Measurements from ENCODE around the gene HOGA1. TPM values are rescaled to one million over a fixed set of nuclear protein-coding genes. Genes with fewer than 3 reads are reported as not detected.
"Not testable (repeated sequence)": the region's sequence is repeated elsewhere in the genome, so short reads cannot be mapped to it uniquely, and the experiment has no call there.

The HOGA1 gene
- total RNA-seq, 1 donor from 2014 or later: 18.7 TPM

GRCh38 chr10:97550336-97551149 lies 33.6 kb upstream of the HOGA1 start:
- ATAC-seq (ENCODE audit: poor library complexity): no peak
- intact Hi-C loops (cut with DNase I): no loop called here
- DNase-seq: no peak

- no peak for DNase-seq
- intact Hi-C loops (cut with DNase I): no loop called here
- ATAC-seq (ENCODE audit: poor library complexity): no peak
These were observed 32.9 kb upstream of the HOGA1 start for GRCh38 chr10:97551271-97551670.

DNA sequence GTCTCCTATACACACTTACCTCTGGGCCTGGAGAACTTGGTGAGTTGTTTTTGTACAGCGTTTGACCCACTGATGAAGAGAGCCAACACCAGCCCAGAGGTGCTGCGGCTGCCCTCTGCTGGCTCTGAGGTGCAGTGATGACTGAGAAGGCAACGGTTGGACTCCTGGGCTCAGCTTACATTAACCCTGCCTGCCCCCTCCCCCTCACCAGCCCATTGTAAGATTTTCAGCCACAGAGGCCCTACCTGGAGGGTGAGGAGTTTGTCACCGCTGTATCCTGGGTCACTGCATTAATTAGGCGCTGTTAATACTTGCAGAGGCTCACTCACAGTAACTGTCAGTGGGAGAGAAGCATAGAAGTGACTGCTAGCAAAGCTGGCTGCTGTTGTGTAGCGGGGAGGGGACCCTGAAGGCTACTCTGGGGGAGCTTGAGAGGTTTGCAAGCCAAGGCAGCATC lies 30.6 kb upstream of the HOGA1 start:
- DNase-seq: peak; percentile 86
- intact Hi-C loops (cut with DNase I): loop anchor here (2.0 kb wide), 1 partner anchor 91 kb away; no protein-coding TSS in a partner anchor

GRCh38 chr10:97554336-97554735 lies 29.9 kb upstream of the HOGA1 start:
- DNase-seq; intact Hi-C loops (cut with DNase I); ATAC-seq (ENCODE audit: poor library complexity): not testable (repeated sequence)

More for the DNA sequence above, 30.6 kb upstream of the HOGA1 start:
- peak; percentile 96 for ATAC-seq (ENCODE audit: poor library complexity)

DNA sequence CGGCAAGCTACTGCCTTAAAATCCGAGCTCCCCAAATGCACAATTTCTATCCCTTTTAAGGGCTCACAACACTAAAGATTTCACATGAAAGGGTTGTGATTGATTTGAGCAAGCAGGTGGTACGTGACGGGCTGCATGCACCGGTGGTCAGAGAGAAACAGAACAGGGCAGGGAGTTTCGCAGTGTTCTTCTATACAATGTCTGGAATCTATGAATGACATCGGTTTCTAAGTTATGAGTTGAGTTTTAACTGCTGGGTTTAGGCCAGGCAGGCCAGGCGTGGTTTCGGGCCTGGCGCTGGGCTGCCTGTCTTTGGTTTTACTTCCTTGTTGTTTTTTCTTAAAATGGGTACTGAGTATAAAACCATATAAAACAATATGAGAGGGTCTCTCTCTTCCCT lies 28.6 kb upstream of the HOGA1 start:
- ATAC-seq (ENCODE audit: poor library complexity); DNase-seq; intact Hi-C loops (cut with DNase I): not testable (repeated sequence)

DNA sequence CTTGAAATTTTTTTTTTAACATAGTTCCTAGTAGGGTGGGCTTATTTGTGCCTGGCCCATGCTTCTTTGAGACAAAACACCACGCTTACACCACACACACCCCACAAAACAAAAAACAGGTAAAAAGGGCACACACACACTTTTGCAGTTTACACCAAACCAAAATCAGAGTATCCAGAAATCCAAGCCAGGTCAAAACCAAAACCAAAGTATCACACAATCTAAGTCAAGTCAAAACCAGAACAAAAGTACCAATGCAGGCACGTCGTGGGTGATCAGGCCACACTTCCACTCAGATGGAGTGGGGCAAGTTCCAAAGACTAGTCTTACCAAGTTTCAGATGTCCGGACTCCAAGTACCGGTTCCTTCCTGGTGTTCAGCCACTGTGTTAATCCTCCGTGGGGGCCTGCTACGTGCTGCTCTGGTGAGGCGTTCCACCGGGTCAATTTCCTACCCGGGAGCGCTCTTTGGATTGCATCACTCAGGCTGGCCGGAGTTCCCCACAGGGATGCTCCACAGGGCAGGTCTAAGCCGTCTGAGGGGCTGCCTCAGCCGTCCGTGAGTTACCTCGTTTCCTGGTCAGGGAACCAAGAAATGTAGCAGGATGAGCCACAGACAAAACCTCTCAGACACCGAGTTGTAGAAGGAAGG lies 23.3 kb upstream of the HOGA1 start:
- DNase-seq: peak; percentile 56
- intact Hi-C loops (cut with DNase I); ATAC-seq (ENCODE audit: poor library complexity): not testable (repeated sequence)

GRCh38 chr10:97561386-97562077 lies 22.7 kb upstream of the HOGA1 start:
- intact Hi-C loops (cut with DNase I); DNase-seq; ATAC-seq (ENCODE audit: poor library complexity): not testable (repeated sequence)

DNA sequence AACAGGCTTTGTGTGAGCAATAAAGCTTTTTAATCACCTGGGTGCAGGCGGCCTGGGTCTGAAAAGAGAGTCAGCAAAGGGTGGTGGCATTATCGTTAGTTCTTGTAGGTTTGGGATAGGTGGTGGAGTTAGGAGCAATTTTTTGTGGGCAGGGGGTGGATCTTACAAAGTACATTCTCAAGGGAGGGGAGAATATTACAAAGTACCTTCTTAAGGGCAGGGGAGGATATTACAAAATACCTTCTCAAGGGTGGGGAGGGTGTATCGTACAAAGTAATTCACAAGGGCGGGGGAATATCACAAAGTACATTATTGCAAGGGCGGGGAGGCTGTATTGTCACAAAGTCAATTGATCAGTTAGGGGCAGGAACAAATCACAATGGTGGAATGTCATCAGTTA lies 21.9 kb upstream of the HOGA1 start:
- DNase-seq; ATAC-seq (ENCODE audit: poor library complexity); intact Hi-C loops (cut with DNase I): not testable (repeated sequence)

DNA sequence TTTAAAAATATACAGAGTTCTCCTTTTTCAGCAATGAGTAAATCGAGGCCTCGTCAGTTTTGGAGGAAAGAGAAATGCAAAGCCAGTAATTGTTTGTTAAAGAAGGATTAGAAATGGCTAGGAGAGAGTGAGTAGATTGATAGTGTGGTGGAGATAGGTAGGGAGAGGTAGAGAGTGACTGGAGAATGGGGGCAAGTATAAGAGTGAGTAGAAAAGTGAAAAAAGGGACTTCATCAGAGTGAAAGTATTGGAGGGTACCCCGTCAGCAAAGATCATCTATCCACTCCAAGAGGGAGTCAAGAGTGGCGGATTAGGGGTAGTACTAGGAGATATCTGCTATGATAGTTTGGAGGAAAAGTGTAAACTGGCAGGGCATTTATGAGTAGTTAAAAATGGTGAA lies 20.9 kb upstream of the HOGA1 start:
- intact Hi-C loops (cut with DNase I): no loop called here
- DNase-seq: no peak
- ATAC-seq (ENCODE audit: poor library complexity): no peak

DNA sequence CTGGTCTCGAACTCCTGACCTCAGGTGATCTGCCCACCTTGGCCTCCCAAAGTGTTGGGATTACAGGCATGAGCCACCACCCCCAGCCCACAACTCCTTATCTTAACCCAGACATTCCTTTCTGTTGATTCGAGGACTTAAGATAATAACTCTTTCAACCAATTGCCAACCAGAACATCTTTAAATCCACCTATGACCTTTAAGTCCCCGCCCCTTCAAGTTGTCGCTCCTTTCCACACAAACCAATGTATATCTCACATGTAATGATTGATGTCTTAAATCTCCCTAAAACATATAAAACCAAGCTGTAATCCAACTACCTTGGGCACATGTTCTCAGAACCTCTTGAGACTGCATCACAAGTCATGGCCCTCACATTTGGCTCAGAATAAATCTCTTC lies 19.4 kb upstream of the HOGA1 start:
- no peak for DNase-seq
- no peak for ATAC-seq (ENCODE audit: poor library complexity)
- intact Hi-C loops (cut with DNase I): no loop called here

GRCh38 chr10:97566336-97566996 lies 17.7 kb upstream of the HOGA1 start:
- DNase-seq (no peak), ATAC-seq (ENCODE audit: poor library complexity) (no peak)
- intact Hi-C loops (cut with DNase I): no loop called here

DNA sequence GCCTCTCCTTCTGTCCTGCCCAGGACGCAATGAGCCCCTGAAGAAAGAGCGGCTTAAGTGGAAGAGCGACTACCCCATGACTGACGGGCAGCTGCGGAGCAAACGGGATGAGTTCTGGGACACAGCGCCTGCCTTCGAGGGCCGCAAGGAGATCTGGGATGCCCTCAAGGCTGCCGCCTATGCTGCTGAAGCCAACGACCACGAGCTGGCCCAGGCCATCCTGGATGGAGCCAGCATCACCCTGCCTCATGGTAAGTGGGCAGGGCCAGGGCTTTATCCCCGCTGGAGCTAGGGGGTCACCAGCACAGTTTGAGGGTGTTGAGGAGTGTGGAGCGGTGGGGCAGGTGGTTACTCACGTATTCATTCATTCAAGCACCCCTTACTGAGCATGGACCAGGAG lies 16.3 kb upstream of the HOGA1 start:
- DNase-seq (no peak), ATAC-seq (ENCODE audit: poor library complexity) (no peak)
- intact Hi-C loops (cut with DNase I): no loop called here

DNA sequence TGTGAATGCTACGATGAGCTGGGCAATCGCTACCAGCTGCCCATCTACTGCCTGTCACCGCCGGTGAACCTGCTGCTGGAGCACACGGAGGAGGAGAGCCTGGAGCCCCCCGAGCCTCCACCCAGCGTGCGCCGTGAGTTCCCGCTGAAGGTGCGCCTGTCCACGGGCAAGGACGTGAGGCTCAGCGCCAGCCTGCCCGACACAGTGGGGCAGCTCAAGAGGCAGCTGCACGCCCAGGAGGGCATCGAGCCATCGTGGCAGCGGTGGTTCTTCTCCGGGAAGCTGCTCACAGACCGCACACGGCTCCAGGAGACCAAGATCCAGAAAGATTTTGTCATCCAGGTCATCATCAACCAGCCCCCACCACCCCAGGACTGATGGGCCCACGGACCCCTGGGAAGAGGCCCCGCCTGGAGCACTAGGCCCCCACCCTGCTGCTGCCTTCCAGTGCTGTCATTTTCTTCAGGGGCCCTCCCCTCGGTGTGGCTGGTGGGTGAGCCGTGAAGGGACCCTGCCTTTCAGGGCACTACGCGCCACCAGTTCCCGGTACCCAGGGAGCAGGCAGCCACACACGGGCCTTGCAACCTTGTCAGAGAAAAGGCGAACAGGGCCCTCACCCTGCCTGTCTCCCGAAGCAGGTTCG lies 13.9 kb upstream of the HOGA1 start:
- no peak for ATAC-seq (ENCODE audit: poor library complexity)
- intact Hi-C loops (cut with DNase I): no loop called here
- DNase-seq: no peak

GRCh38 chr10:97570789-97571471 lies 13.3 kb upstream of the HOGA1 start:
- peak; percentile 48 for ATAC-seq (ENCODE audit: poor library complexity)
- DNase-seq: no peak
- intact Hi-C loops (cut with DNase I): no loop called here

- DNase-seq (no peak), ATAC-seq (ENCODE audit: poor library complexity) (no peak)
- intact Hi-C loops (cut with DNase I): loop anchor here (2.0 kb wide), 1 partner anchor 39 kb away; no protein-coding TSS in a partner anchor
These were observed 12.6 kb upstream of the HOGA1 start for GRCh38 chr10:97571622-97572021.

DNA sequence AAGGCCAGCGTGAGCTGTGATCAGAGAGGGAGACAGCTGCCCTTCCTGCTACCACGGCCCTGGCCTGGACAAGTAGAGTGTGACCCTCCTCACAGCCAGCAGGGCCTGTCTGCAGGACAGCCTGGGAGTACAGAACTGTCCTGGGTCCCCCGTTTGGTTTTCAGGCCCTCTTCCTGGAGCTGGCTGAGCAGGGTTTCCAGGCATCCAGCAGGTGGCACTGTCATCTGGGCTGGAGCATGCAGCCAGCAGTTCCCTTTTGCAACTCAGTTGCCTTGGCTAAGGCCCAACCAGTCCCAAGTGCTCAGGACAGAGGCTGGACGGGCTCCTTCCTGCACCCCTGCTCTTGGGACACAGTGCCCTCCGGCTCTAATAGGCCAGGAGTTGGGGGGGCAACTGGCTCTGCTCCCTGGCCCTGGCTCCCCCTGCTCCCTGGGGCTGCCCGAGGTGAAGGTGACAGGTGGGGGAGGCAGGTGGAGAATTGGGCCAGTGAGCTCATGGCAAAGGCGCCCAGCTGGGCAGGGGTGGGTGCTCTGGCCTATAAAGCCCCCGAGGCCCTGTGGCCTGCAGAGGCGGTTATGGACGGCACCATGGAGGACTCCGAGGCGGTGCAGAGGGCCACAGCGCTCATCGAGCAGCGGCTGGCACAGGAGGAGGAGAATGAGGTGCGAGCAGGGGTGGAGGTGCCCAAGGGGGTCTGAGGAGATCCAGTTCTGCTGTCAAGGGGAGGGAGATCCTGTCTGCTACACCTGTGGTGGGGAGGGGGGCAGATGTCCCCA lies 11.8 kb upstream of the HOGA1 start, which contains the start of gene ANKRD2:
ANKRD2 (plus strand) TSS at position 566 of the 776 bp plus-strand sequence; CDS start at position 576, 10 bp downstream.
- peak; percentile 85 for ATAC-seq (ENCODE audit: poor library complexity)
- intact Hi-C loops (cut with DNase I): loop anchor here (2.0 kb wide), 1 partner anchor 38 kb away; no protein-coding TSS in a partner anchor
- DNase-seq: peak; percentile 88

DNA sequence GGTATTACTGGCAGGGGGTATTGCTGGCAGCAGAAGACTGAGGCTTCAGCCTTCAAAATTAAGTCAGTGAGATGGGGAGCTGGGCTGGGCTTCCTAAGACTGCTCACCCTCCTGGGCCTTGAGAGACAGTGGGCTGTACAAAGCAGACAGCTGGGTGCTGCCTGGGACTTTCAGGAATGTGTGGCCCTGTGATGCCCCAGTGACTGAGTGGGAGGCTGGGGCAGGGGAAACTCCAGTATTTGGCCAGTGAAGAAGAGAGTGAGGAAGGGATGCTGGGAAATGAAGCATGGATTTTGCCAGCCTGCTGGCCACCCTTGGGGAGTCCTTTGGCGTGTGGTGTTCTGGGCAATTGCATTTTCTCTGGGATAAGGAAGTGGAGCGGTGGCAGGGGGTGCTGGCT lies 11.2 kb upstream of the HOGA1 start:
- intact Hi-C loops (cut with DNase I): loop anchor here (2.0 kb wide), 1 partner anchor 38 kb away; no protein-coding TSS in a partner anchor
- ATAC-seq (ENCODE audit: poor library complexity) (peak; percentile 6), DNase-seq (no peak)

All from Right ventricle myocardium superior (tissue), 1 donor.